Neuronal stem cell (in vitro differentiated cells): ENCODE measurements around the gene TNS1.
A peak's percentile ranks its signal among the peaks of the same experiment; 100 is the strongest.

Experiments
- DNase-seq: peaks from one replicate; pipeline ENCODE4 v3.0.0-alpha.2; 2013; ENCODE audit warnings: low spot score
- H2AFZ ChIP-seq: one replicate; pipeline ENCODE4 v1.6.1; 2013; ENCODE audit warnings: mild to moderate bottlenecking, low read length, inconsistent platforms
- H2AK5ac ChIP-seq: 2 replicates; pipeline ENCODE4 v1.6.1; 2013; ENCODE audit warnings: low read depth, mild to moderate bottlenecking, inconsistent platforms, low read length, moderate library complexity, mixed read lengths
- H2BK120ac ChIP-seq: 2 replicates; pipeline ENCODE4 v1.6.1; 2013; ENCODE audit warnings: low read depth, mild to moderate bottlenecking, inconsistent platforms, low read length, moderate library complexity, mixed read lengths
- H2BK12ac ChIP-seq: one replicate; pipeline ENCODE4 v1.6.1; 2013; ENCODE audit warnings: low read length, inconsistent platforms
- H2BK15ac ChIP-seq: 2 replicates; pipeline ENCODE4 v1.6.1; 2013; ENCODE audit warnings: mild to moderate bottlenecking, low read length, inconsistent platforms, mixed read lengths
- H2BK5ac ChIP-seq: one replicate; pipeline ENCODE4 v1.6.1; 2013; ENCODE audit warnings: inconsistent platforms, mild to moderate bottlenecking, low read length, moderate library complexity
- H3K14ac ChIP-seq: one replicate; pipeline ENCODE4 v1.6.1; 2013; ENCODE audit warnings: low read length, inconsistent platforms
- H3K18ac ChIP-seq: 2 replicates; pipeline ENCODE4 v1.6.1; 2013; ENCODE audit warnings: low read length, inconsistent platforms
- H3K23ac ChIP-seq: 2 replicates; pipeline ENCODE4 v1.6.1; 2013; ENCODE audit warnings: low read depth, mild to moderate bottlenecking, mixed read lengths, low read length, inconsistent platforms; ENCODE audit not compliant: poor library complexity
- H3K27ac ChIP-seq: replicated peaks from 3 replicates; pipeline ENCODE4 v1.5.1; 2013; ENCODE audit warnings: low read length, inconsistent platforms
- H3K27me3 ChIP-seq, 3 experiments: 2 replicates each; pipeline ENCODE4 v1.6.1; 2013; ENCODE audit warnings: low read length in 3 of 3, mild to moderate bottlenecking in 2 of 3, inconsistent platforms in 1 of 3, low read depth in 1 of 3, mixed read lengths in 1 of 3, moderate library complexity in 1 of 3; ENCODE audit not compliant: control insufficient read depth in 3 of 3, insufficient read depth in 3 of 3
- H3K36me3 ChIP-seq, 2 donors: replicated peaks in 1 of 2; 2 replicates each; pipeline ENCODE4 v1.6.1; 2013; ENCODE audit warnings: low read length in 2 of 2; ENCODE audit not compliant: control insufficient read depth in 2 of 2, insufficient read depth in 2 of 2
- H3K4ac ChIP-seq: 2 replicates; pipeline ENCODE4 v1.6.1; 2013; ENCODE audit warnings: inconsistent platforms, mild to moderate bottlenecking, low read length, moderate library complexity
- H3K4me1 ChIP-seq, 2 donors: 1 replicate in 1 of 2; 2 replicates in 1 of 2; pipeline ENCODE4 v1.6.1; 2013; ENCODE audit warnings: low read length in 2 of 2, low read depth in 1 of 2; ENCODE audit not compliant: control insufficient read depth in 2 of 2, insufficient read depth in 1 of 2
- H3K4me2 ChIP-seq: one replicate; pipeline ENCODE4 v1.6.1; 2013; ENCODE audit warnings: mild to moderate bottlenecking, low read length, inconsistent platforms; ENCODE audit not compliant: insufficient read depth, poor library complexity, severe bottlenecking
- H3K4me3 ChIP-seq, 2 donors: 2 replicates each; pipeline ENCODE4 v1.5.1; 2013; ENCODE audit warnings: low read length in 2 of 2, mild to moderate bottlenecking in 2 of 2, inconsistent platforms in 1 of 2, moderate library complexity in 1 of 2
- H3K79me1 ChIP-seq: one replicate; pipeline ENCODE4 v1.6.1; 2013; ENCODE audit warnings: low read depth, mild to moderate bottlenecking, inconsistent platforms, low read length, moderate library complexity
- H3K9ac ChIP-seq: one replicate; pipeline ENCODE4 v1.6.1; 2013; ENCODE audit warnings: mild to moderate bottlenecking, low read depth, low read length, inconsistent platforms; ENCODE audit not compliant: poor library complexity
- H3K9me3 ChIP-seq, 2 donors: replicated peaks in 1 of 2; 2 replicates each; pipeline versions ENCODE3 to v1.6.1; 2013; ENCODE audit warnings: low read length in 2 of 2, mild to moderate bottlenecking in 2 of 2, inconsistent platforms in 1 of 2, low read depth in 1 of 2, mixed read lengths in 1 of 2, moderate library complexity in 1 of 2; ENCODE audit not compliant: control insufficient read depth in 2 of 2, insufficient read depth in 1 of 2
- H4K8ac ChIP-seq: one replicate; pipeline ENCODE4 v1.6.1; 2013; ENCODE audit warnings: low read depth, mild to moderate bottlenecking, inconsistent platforms, low read length, moderate library complexity
- H4K91ac ChIP-seq: one replicate; pipeline ENCODE4 v1.6.1; 2013; ENCODE audit warnings: low read length, low read depth, mild to moderate bottlenecking, inconsistent platforms; ENCODE audit not compliant: poor library complexity
- WGBS, 2 donors: extraction: QIAGEN DNeasy Blood & Tissue Kit; methylation state at CpG; one replicate each; pipeline ENCODE4 v1.1.7; 2013; ENCODE audit warnings: missing lambda C conversion rate in 2 of 2, mixed read lengths in 1 of 2; ENCODE audit not compliant: insufficient read length in 2 of 2, insufficient replicate concordance in 1 of 2; ENCODE audit errors: extremely low coverage in 2 of 2; 5-methylcytosine and 5-hydroxymethylcytosine counted together

The TNS1 gene

GRCh38 chr2:217940261-217941220, 62.3 kb downstream of the TNS1 start:
- no peak for DNase-seq
- H2AK5ac ChIP-seq = peak overlapping the region; percentile 67
- peak overlapping the region; percentile 56 for H4K91ac ChIP-seq
- no peak overlapping the region for H3K4me3 ChIP-seq
- H3K4me2 ChIP-seq = no peak overlapping the region
- H3K9me3 ChIP-seq = no peaks in the 10 kb centered on the region
- no peak overlapping the region for H2BK15ac ChIP-seq
- no peak overlapping the region for H2BK5ac ChIP-seq
- H3K36me3 ChIP-seq = no peaks in the 10 kb centered on the region
- H4K8ac ChIP-seq = no peak overlapping the region
- no peak overlapping the region for H3K9ac ChIP-seq
- H3K14ac ChIP-seq = peak overlapping the region; percentile 15
- H3K27me3 ChIP-seq = no peaks in the 10 kb centered on the region
- H3K23ac ChIP-seq = no peak overlapping the region
- H3K4me1 ChIP-seq = peaks cover 9 to 11% of the 10 kb centered on the region in 2 donors
- no peak overlapping the region for H3K27ac ChIP-seq
- no peak overlapping the region for H3K4ac ChIP-seq
- peak overlapping the region; percentile 66 for H2BK12ac ChIP-seq
- WGBS, 2 donors = no CpG with 5 or more reads among the region's 13 CpGs
- no peak overlapping the region for H2AFZ ChIP-seq
- no peaks in the 10 kb centered on the region for H3K79me1 ChIP-seq
- H2BK120ac ChIP-seq = no peak overlapping the region
- H3K18ac ChIP-seq = peak overlapping the region; percentile 33

GRCh38 chr2:217939629-217940245, 63.1 kb downstream of the TNS1 start:
- no CpG with 5 or more reads among the region's 7 CpGs for WGBS, 2 donors
- H3K4me1 ChIP-seq = peaks cover 9 to 11% of the 10 kb centered on the region in 2 donors

GRCh38 chr2:217939220-217939619, 63.6 kb downstream of the TNS1 start:
- no peak overlapping the region for H2BK12ac ChIP-seq

More at GRCh38 chr2:217939629-217940245, 63.1 kb downstream of the TNS1 start:
- Histone ChIP-seq H3K79me1 (no peaks in the 10 kb centered on the region), H4K8ac (no peak overlapping the region), H3K4ac (no peak overlapping the region), H4K91ac (no peak overlapping the region), H3K27ac (no peak overlapping the region), H3K4me2 (no peak overlapping the region), H3K23ac (no peak overlapping the region), H3K9ac (no peak overlapping the region), H2BK12ac (no peak overlapping the region), H3K27me3 (no peaks in the 10 kb centered on the region), H2BK5ac (peak overlapping the region; percentile 26), H3K4me3 (no peak overlapping the region), H2AK5ac (peak overlapping the region; percentile 56), H2BK120ac (no peak overlapping the region), H3K9me3 (no peaks in the 10 kb centered on the region), H3K18ac (no peak overlapping the region), H3K14ac (no peak overlapping the region), H2AFZ (no peak overlapping the region), H2BK15ac (no peak overlapping the region), H3K36me3 (no peaks in the 10 kb centered on the region)
- DNase-seq = no peak

GRCh38 chr2:217938036-217938435, 64.8 kb downstream of the TNS1 start:
- no peaks in the 10 kb centered on the region for H3K9me3 ChIP-seq
- no peak overlapping the region for H3K23ac ChIP-seq
- WGBS, 2 donors = no CpG with 5 or more reads among the region's 6 CpGs
- no peaks in the 10 kb centered on the region for H3K79me1 ChIP-seq
- no peak overlapping the region for H3K4me2 ChIP-seq
- H2AFZ ChIP-seq = no peak overlapping the region
- H2AK5ac ChIP-seq = no peak overlapping the region
- H2BK12ac ChIP-seq = no peak overlapping the region
- no peak overlapping the region for H3K4ac ChIP-seq
- H3K14ac ChIP-seq = no peak overlapping the region
- H4K8ac ChIP-seq = no peak overlapping the region
- peak overlapping the region; percentile 18 for H3K18ac ChIP-seq
- no peak overlapping the region for H2BK120ac ChIP-seq
- DNase-seq = no peak
- H2BK15ac ChIP-seq = no peak overlapping the region
- H3K27ac ChIP-seq = no peak overlapping the region
- peaks cover 1 to 5% of the 10 kb centered on the region in 2 donors for H3K4me1 ChIP-seq
- H3K4me3 ChIP-seq = no peak overlapping the region
- H4K91ac ChIP-seq = no peak overlapping the region
- no peaks in the 10 kb centered on the region for H3K27me3 ChIP-seq
- H3K36me3 ChIP-seq = no peaks in the 10 kb centered on the region
- H2BK5ac ChIP-seq = no peak overlapping the region
- no peak overlapping the region for H3K9ac ChIP-seq

More at GRCh38 chr2:217939220-217939619, 63.6 kb downstream of the TNS1 start:
- no peak overlapping the region for H4K91ac ChIP-seq
- peaks cover 9 to 11% of the 10 kb centered on the region in 2 donors for H3K4me1 ChIP-seq
- H2BK5ac ChIP-seq = peak overlapping the region; percentile 26
- DNase-seq = no peak
- H3K4me3 ChIP-seq = no peak overlapping the region
- no peak overlapping the region for H2AFZ ChIP-seq
- H3K14ac ChIP-seq = no peak overlapping the region
- whole genome bisulfite sequencing, 2 donors = no CpG with 5 or more reads among the region's 3 CpGs
- H2BK15ac ChIP-seq = no peak overlapping the region
- H2BK120ac ChIP-seq = no peak overlapping the region
- H3K18ac ChIP-seq = no peak overlapping the region
- no peak overlapping the region for H3K9ac ChIP-seq
- no peaks in the 10 kb centered on the region for H3K9me3 ChIP-seq
- H4K8ac ChIP-seq = no peak overlapping the region
- H2AK5ac ChIP-seq = no peak overlapping the region
- H3K27ac ChIP-seq = no peak overlapping the region
- no peak overlapping the region for H3K4ac ChIP-seq
- no peaks in the 10 kb centered on the region for H3K79me1 ChIP-seq
- H3K36me3 ChIP-seq = no peaks in the 10 kb centered on the region
- H3K27me3 ChIP-seq = no peaks in the 10 kb centered on the region
- H3K4me2 ChIP-seq = no peak overlapping the region
- H3K23ac ChIP-seq = no peak overlapping the region
